IPS-20b (cell line): ENCODE results near the gene CLEC2L.

Source experiments
- H3K27ac ChIP-seq: one replicate; pipeline ENCODE4 v1.5.1; 2013; ENCODE audit warnings: low read length
- H3K27me3 ChIP-seq: 2 replicates; pipeline ENCODE4 v1.6.1; 2013; ENCODE audit warnings: mild to moderate bottlenecking, low read length, inconsistent platforms; ENCODE audit not compliant: insufficient read depth
- H3K36me3 ChIP-seq: 2 replicates; pipeline ENCODE4 v1.6.1; 2013; ENCODE audit warnings: low read depth, mild to moderate bottlenecking, inconsistent platforms, low read length, moderate library complexity; ENCODE audit not compliant: insufficient read depth
- H3K4me1 ChIP-seq: 2 replicates; pipeline ENCODE4 v1.6.1; 2013; ENCODE audit warnings: mild to moderate bottlenecking, control low read depth, inconsistent platforms, low read length, moderate library complexity; ENCODE audit not compliant: insufficient read depth
- H3K4me3 ChIP-seq: 2 replicates; pipeline ENCODE4 v1.5.1; 2013; ENCODE audit warnings: mild to moderate bottlenecking, low read length, inconsistent platforms
- H3K9ac ChIP-seq: 2 replicates; pipeline ENCODE4 v1.6.1; 2013; ENCODE audit warnings: low read depth, mild to moderate bottlenecking, inconsistent platforms, low read length, moderate library complexity
- H3K9me3 ChIP-seq: 2 replicates; pipeline ENCODE4 v1.6.1; 2013; ENCODE audit warnings: mild to moderate bottlenecking, low read depth, low read length, inconsistent platforms; ENCODE audit not compliant: insufficient read depth

Gene CLEC2L

GRCh38 chr7:139494835-139495579, 28.5 kb upstream of the CLEC2L start:
- H3K36me3 ChIP-seq, result no peaks in the 10 kb centered on the region
- no peak overlapping the region for H3K9ac ChIP-seq
- H3K4me1 ChIP-seq, result no peaks in the 10 kb centered on the region
- no peak overlapping the region for H3K4me3 ChIP-seq
- no peaks in the 10 kb centered on the region; the same call in 1 of the 2 replicates for H3K9me3 ChIP-seq
- H3K27me3 ChIP-seq, result peaks cover 13% of the 10 kb centered on the region
- H3K27ac ChIP-seq, result no peak overlapping the region

- H3K9ac ChIP-seq, result no peak overlapping the region
- no peaks in the 10 kb centered on the region; the same call in 1 of the 2 replicates for H3K9me3 ChIP-seq
- no peaks in the 10 kb centered on the region for H3K36me3 ChIP-seq
- peaks cover 13% of the 10 kb centered on the region for H3K27me3 ChIP-seq
- no peak overlapping the region for H3K27ac ChIP-seq
- no peaks in the 10 kb centered on the region for H3K4me1 ChIP-seq
- H3K4me3 ChIP-seq, result no peak overlapping the region
Observed at GRCh38 chr7:139495580-139496125, 27.8 kb upstream of the CLEC2L start.

- no peak overlapping the region for H3K4me3 ChIP-seq
- no peaks in the 10 kb centered on the region for H3K4me1 ChIP-seq
- no peaks in the 10 kb centered on the region for H3K36me3 ChIP-seq
- H3K9ac ChIP-seq, result no peak overlapping the region
- peaks cover 13% of the 10 kb centered on the region for H3K27me3 ChIP-seq
- no peaks in the 10 kb centered on the region; the same call in 1 of the 2 replicates for H3K9me3 ChIP-seq
- H3K27ac ChIP-seq, result no peak overlapping the region
Observed at GRCh38 chr7:139496528-139496927, 27.0 kb upstream of the CLEC2L start.

- Histone ChIP-seq H3K9ac (no peak overlapping the region), H3K4me3 (no peak overlapping the region), H3K4me1 (no peaks in the 10 kb centered on the region), H3K27ac (no peak overlapping the region), H3K9me3 (no peaks in the 10 kb centered on the region), H3K27me3 (peaks cover 13% of the 10 kb centered on the region), H3K36me3 (no peaks in the 10 kb centered on the region)
Observed at GRCh38 chr7:139500770-139501138, 22.7 kb upstream of the CLEC2L start.

- no peak overlapping the region for H3K4me3 ChIP-seq
Observed at GRCh38 chr7:139502226-139502625, 21.3 kb upstream of the CLEC2L start.

GRCh38 chr7:139505563-139505962, 17.9 kb upstream of the CLEC2L start:
- no peaks in the 10 kb centered on the region for H3K36me3 ChIP-seq
- H3K4me1 ChIP-seq, result 0 out of 2 replicates have a peak, but pooled peaks cover 3% of the 10 kb centered on the region
- H3K27me3 ChIP-seq, result no peaks in the 10 kb centered on the region
- no peak overlapping the region for H3K27ac ChIP-seq
- no peak overlapping the region for H3K4me3 ChIP-seq
- H3K9ac ChIP-seq, result no peak overlapping the region
- no peaks in the 10 kb centered on the region for H3K9me3 ChIP-seq

More at GRCh38 chr7:139502226-139502625, 21.3 kb upstream of the CLEC2L start:
- Histone ChIP-seq H3K27ac (no peak overlapping the region), H3K36me3 (no peaks in the 10 kb centered on the region), H3K9me3 (no peaks in the 10 kb centered on the region), H3K4me1 (no peaks in the 10 kb centered on the region), H3K9ac (no peak overlapping the region), H3K27me3 (peaks cover 13% of the 10 kb centered on the region)

- Histone ChIP-seq H3K4me1 (0 out of 2 replicates have a peak, but pooled peaks cover 3% of the 10 kb centered on the region), H3K27me3 (no peaks in the 10 kb centered on the region), H3K9me3 (no peaks in the 10 kb centered on the region), H3K27ac (no peak overlapping the region), H3K36me3 (no peaks in the 10 kb centered on the region), H3K9ac (no peak overlapping the region), H3K4me3 (no peak overlapping the region)
Observed at GRCh38 chr7:139509535-139509934, 13.9 kb upstream of the CLEC2L start.

GRCh38 chr7:139511315-139511714, 12.2 kb upstream of the CLEC2L start:
- Histone ChIP-seq H3K9ac (no peak overlapping the region), H3K4me3 (no peak overlapping the region), H3K27me3 (no peaks in the 10 kb centered on the region), H3K36me3 (no peaks in the 10 kb centered on the region), H3K27ac (no peak overlapping the region), H3K4me1 (peaks cover 3% of the 10 kb centered on the region; the same call in 1 of the 2 replicates), H3K9me3 (no peaks in the 10 kb centered on the region)

GRCh38 chr7:139515266-139515665, 8.2 kb upstream of the CLEC2L start:
- Histone ChIP-seq H3K36me3 (no peaks in the 10 kb centered on the region), H3K9me3 (no peaks in the 10 kb centered on the region), H3K27ac (no peak overlapping the region), H3K27me3 (no peaks in the 10 kb centered on the region), H3K4me1 (no peaks in the 10 kb centered on the region; the same call in 1 of the 2 replicates), H3K4me3 (no peak overlapping the region), H3K9ac (no peak overlapping the region)

- Histone ChIP-seq H3K4me1 (no peaks in the 10 kb centered on the region), H3K27me3 (peaks cover 53% of the 10 kb centered on the region)
Observed at GRCh38 chr7:139521439-139521838, 2.0 kb upstream of the CLEC2L start.

GRCh38 chr7:139522830-139523198, 671 bp upstream of the CLEC2L start:
- H3K27ac ChIP-seq, result no peak overlapping the region
- peak overlapping the region; percentile 66 for H3K4me3 ChIP-seq
- no peaks in the 10 kb centered on the region for H3K4me1 ChIP-seq
- H3K9ac ChIP-seq, result no peak overlapping the region
- peaks cover 61% of the 10 kb centered on the region for H3K27me3 ChIP-seq
- H3K9me3 ChIP-seq, result no peaks in the 10 kb centered on the region
- no peaks in the 10 kb centered on the region for H3K36me3 ChIP-seq

More at GRCh38 chr7:139521439-139521838, 2.0 kb upstream of the CLEC2L start:
- no peaks in the 10 kb centered on the region for H3K36me3 ChIP-seq
- H3K9ac ChIP-seq, result no peak overlapping the region
- no peaks in the 10 kb centered on the region for H3K9me3 ChIP-seq
- H3K27ac ChIP-seq, result no peak overlapping the region
- no peak overlapping the region for H3K4me3 ChIP-seq
